ENCODE measurements around the gene ID3. TPM values are rescaled to one million over a fixed set of nuclear protein-coding genes. Genes with fewer than 3 reads are reported as not detected.
A peak's percentile ranks its signal among the peaks of the same experiment; 100 is the strongest.

The ID3 gene
- total RNA-seq, 4 donors from 2014 or later: 91.1 to 194 (median 149) TPM

- peak overlapping the region; percentile 91 for H3K27ac ChIP-seq
- H3K27me3 ChIP-seq: no peaks in the 10 kb centered on the region
- TF ChIP-seq EP300 (IDR thresholded peaks at IDR 0.05) (no peak), POLR2A (IDR thresholded peaks at IDR 0.05) (no peak), POLR2AphosphoS5 (IDR thresholded peaks at IDR 0.05) (no peak), CTCF (IDR thresholded peaks at IDR 0.05) (no peak)
- no peak for DNase-seq (ENCODE audit: low spot score in 2 of 2)
- H3K4me3 ChIP-seq: no peak overlapping the region
- WGBS: 81% methylated on average over 14 of the region's 21 CpGs
- H3K4me1 ChIP-seq: peaks cover 54% of the 10 kb centered on the region
- H3K9me3 ChIP-seq: no peaks in the 10 kb centered on the region
- H3K36me3 ChIP-seq: no peaks in the 10 kb centered on the region
Observed at GRCh38 chr1:23553231-23554126, 5.8 kb downstream of the ID3 start.

GRCh38 chr1:23551849-23552248 lies 7.5 kb downstream of the ID3 start:
- no peaks in the 10 kb centered on the region for H3K36me3 ChIP-seq
- H3K9me3 ChIP-seq: no peaks in the 10 kb centered on the region
- no peak for DNase-seq (ENCODE audit: low spot score in 2 of 2)
- 85% methylated on average over 4 of the region's 4 CpGs for WGBS
- H3K27ac ChIP-seq: no peak overlapping the region
- no peaks in the 10 kb centered on the region for H3K27me3 ChIP-seq
- peaks cover 40% of the 10 kb centered on the region for H3K4me1 ChIP-seq
- TF ChIP-seq EP300 (IDR thresholded peaks at IDR 0.05): no peak
- TF ChIP-seq POLR2A (IDR thresholded peaks at IDR 0.05): no peak
- TF ChIP-seq POLR2AphosphoS5 (IDR thresholded peaks at IDR 0.05): no peak
- TF ChIP-seq CTCF (IDR thresholded peaks at IDR 0.05): no peak
- no peak overlapping the region for H3K4me3 ChIP-seq

GRCh38 chr1:23548704-23549143 lies 10.6 kb downstream of the ID3 start:
- Histone ChIP-seq H3K9me3 (no peaks in the 10 kb centered on the region), H3K36me3 (no peaks in the 10 kb centered on the region), H3K4me1 (peaks cover 11% of the 10 kb centered on the region), H3K4me3 (no peak overlapping the region), H3K27ac (no peak overlapping the region), H3K27me3 (no peaks in the 10 kb centered on the region)
- WGBS: 44% methylated on average over 9 of the region's 9 CpGs
- DNase-seq (ENCODE audit: low spot score in 2 of 2): peak in 1 of 2 donors; percentile 91
- TF ChIP-seq CTCF (IDR thresholded peaks at IDR 0.05): no peak
- no peak for TF ChIP-seq POLR2A (IDR thresholded peaks at IDR 0.05)
- no peak for TF ChIP-seq POLR2AphosphoS5 (IDR thresholded peaks at IDR 0.05)
- TF ChIP-seq EP300 (IDR thresholded peaks at IDR 0.05): no peak

- no peak for DNase-seq (ENCODE audit: low spot score in 2 of 2)
- TF ChIP-seq POLR2A (IDR thresholded peaks at IDR 0.05) (no peak), CTCF (IDR thresholded peaks at IDR 0.05) (no peak), EP300 (IDR thresholded peaks at IDR 0.05) (no peak), POLR2AphosphoS5 (IDR thresholded peaks at IDR 0.05) (no peak)
- 86% methylated on average over 8 of the region's 8 CpGs for WGBS
- H3K27ac ChIP-seq: no peak overlapping the region
- H3K4me3 ChIP-seq: no peak overlapping the region
- peaks cover 7% of the 10 kb centered on the region for H3K4me1 ChIP-seq
- H3K27me3 ChIP-seq: no peaks in the 10 kb centered on the region
- H3K36me3 ChIP-seq: no peaks in the 10 kb centered on the region
- H3K9me3 ChIP-seq: no peaks in the 10 kb centered on the region
Observed at GRCh38 chr1:23546897-23547584, 12.3 kb downstream of the ID3 start.

- H3K4me1 ChIP-seq: peaks cover 7% of the 10 kb centered on the region
- no peak overlapping the region for H3K27ac ChIP-seq
- WGBS: 68% methylated on average over 9 of the region's 9 CpGs
Observed at GRCh38 chr1:23545851-23546250, 13.4 kb downstream of the ID3 start.

More at GRCh38 chr1:23545851-23546250, 13.4 kb downstream of the ID3 start:
- no peaks in the 10 kb centered on the region for H3K9me3 ChIP-seq
- H3K4me3 ChIP-seq: no peak overlapping the region
- H3K36me3 ChIP-seq: no peaks in the 10 kb centered on the region
- no peak for DNase-seq (ENCODE audit: low spot score in 2 of 2)
- TF ChIP-seq CTCF (IDR thresholded peaks at IDR 0.05) (no peak), EP300 (IDR thresholded peaks at IDR 0.05) (no peak), POLR2A (IDR thresholded peaks at IDR 0.05) (no peak), POLR2AphosphoS5 (IDR thresholded peaks at IDR 0.05) (no peak)
- no peaks in the 10 kb centered on the region for H3K27me3 ChIP-seq

Data from suprapubic skin (tissue), 4 donors.